ENCODE results near the gene IQGAP3.

Gene IQGAP3

DNA sequence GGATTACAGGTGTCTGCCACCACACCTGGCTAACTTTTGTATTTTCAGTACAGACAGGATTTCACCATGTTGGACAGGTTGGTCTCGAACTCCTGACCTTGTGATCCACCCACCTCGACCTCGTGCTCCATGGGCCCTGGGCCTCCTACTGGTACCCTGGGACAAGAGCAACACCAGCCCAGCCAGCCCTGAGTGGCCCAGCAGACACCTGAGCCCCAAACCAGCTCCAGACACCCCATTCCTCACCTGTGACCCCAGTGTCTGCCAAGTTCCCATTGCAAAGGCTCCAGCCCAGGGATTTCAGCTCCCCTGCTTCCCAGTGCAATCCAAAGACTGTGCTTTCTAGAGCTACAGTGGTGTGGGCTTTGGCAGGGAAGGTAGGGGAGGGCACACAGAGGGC lies 86.4 kb downstream of the IQGAP3 start:
- no peak for DNase-seq (ENCODE audit: low spot score)
- no peak for FAIRE-seq

GRCh38 chr1:156484480-156485058 lies 87.8 kb downstream of the IQGAP3 start:
- DNase-seq (ENCODE audit: low spot score) (no peak), FAIRE-seq (no peak)

DNA sequence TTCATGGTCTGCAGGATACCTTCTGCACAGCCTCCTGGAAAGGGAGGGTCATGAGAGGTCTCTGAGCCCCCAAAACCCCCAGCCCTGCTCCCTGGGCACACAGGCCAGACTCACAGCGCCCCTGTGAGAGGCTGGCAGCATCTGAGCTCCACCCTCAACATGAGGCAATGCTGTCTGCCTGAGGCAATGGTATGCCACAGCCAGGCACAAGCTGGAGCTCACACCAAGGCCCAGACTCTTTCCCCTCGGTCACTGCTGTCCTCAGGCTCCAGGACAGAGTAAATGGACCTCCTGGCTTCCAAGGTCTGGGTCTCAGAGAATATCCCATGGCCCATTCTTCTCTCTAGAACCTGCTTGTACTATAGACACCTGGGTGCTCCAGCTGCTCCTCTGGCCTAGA lies 89.0 kb downstream of the IQGAP3 start:
- no peak for FAIRE-seq
- no peak for DNase-seq (ENCODE audit: low spot score)

GRCh38 chr1:156482276-156482675 lies 90.1 kb downstream of the IQGAP3 start:
- no peak for FAIRE-seq
- no peak for DNase-seq (ENCODE audit: low spot score)

- DNase-seq (ENCODE audit: low spot score) (no peak), FAIRE-seq (no peak)
Measured at GRCh38 chr1:156481527-156481926, 90.8 kb downstream of the IQGAP3 start.

GRCh38 chr1:156480411-156481192 lies 91.8 kb downstream of the IQGAP3 start:
- no peak for DNase-seq (ENCODE audit: low spot score)
- no peak for FAIRE-seq

DNA sequence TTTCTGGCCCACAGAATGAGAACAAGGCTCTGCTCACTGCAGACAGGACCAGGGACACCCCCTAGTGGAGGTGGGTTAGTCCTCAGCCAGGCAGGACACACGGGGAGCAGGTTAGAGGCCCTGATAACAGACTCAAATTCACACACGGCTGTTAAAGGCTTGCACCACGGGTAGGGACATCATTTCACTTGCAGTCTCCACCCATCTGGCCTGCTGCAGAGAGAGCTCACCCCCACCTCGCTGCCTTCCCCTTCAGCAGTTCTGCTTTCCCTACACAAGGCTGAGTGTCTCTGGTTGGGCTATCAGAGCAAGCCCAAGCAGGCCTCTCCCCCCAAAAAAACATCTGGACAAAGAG lies 92.4 kb downstream of the IQGAP3 start:
- DNase-seq (ENCODE audit: low spot score): no peak
- no peak for FAIRE-seq

GRCh38 chr1:156479093-156480015 lies 93.0 kb downstream of the IQGAP3 start:
- DNase-seq (ENCODE audit: low spot score) (no peak), FAIRE-seq (no peak)

DNA sequence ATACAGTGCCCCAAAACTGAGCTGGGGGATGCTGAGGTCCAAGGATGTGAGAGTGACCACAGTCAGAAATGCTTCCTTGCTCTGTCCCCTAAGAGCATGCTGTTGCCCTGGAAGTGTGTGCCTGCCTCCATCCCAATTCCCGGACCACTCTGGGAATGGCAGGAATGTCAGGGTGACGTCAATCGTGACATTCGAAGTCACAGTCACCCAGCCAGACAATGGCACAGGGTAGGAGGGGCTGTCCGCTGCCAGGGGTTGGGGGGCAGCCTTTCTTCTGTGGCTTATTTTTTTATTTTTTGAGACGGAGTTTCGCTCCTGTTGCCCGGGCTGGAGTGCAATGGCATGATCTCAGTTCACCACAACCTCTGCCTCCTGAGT lies 94.1 kb downstream of the IQGAP3 start:
- DNase-seq (ENCODE audit: low spot score): no peak
- FAIRE-seq: no peak

- FAIRE-seq: no peak
- DNase-seq (ENCODE audit: low spot score): no peak
Measured at GRCh38 chr1:156477526-156478249, 94.7 kb downstream of the IQGAP3 start.

GRCh38 chr1:156476501-156477298 lies 95.7 kb downstream of the IQGAP3 start:
- FAIRE-seq (no peak), DNase-seq (ENCODE audit: low spot score) (peak; percentile 54)

GRCh38 chr1:156475568-156476500 lies 96.5 kb downstream of the IQGAP3 start:
- no peak for DNase-seq (ENCODE audit: low spot score)
- no peak for FAIRE-seq
